Fibroblast of lung (primary cell): ENCODE data around the gene KANTR. TPM values are rescaled to one million over a fixed set of nuclear protein-coding genes. Genes with fewer than 3 reads are reported as not detected.

Source experiments
- DNase-seq, 2 donors: peaks; one replicate each; pipeline versions ENCODE4 v3.0.0 to v3.0.0-alpha.2; 2010; ENCODE audit warnings: low read depth in 2 of 2
- H2AFZ ChIP-seq: 2 replicates; pipeline ENCODE4 v1.5.1; 2012; ENCODE audit warnings: low read length, control low read depth, inconsistent platforms
- H3K27ac ChIP-seq: 2 replicates; pipeline ENCODE4 v1.5.1; 2011; ENCODE audit warnings: low read length, control low read depth; ENCODE audit not compliant: insufficient read depth
- H3K27me3 ChIP-seq: 2 replicates; pipeline ENCODE4 v1.5.1; 2011; ENCODE audit warnings: mild to moderate bottlenecking, low read length; ENCODE audit not compliant: control insufficient read depth, insufficient read depth
- H3K36me3 ChIP-seq: 2 replicates; pipeline ENCODE4 v1.5.1; 2011; ENCODE audit warnings: low read length; ENCODE audit not compliant: control insufficient read depth, insufficient read depth
- H3K4me1 ChIP-seq: 2 replicates; pipeline ENCODE4 v1.5.1; 2011; ENCODE audit warnings: low read length; ENCODE audit not compliant: control insufficient read depth, insufficient read depth; ENCODE audit errors: extremely low read depth
- H3K4me2 ChIP-seq: 2 replicates; pipeline ENCODE4 v1.5.1; 2011; ENCODE audit warnings: low read length, control low read depth; ENCODE audit not compliant: insufficient read depth; ENCODE audit errors: extremely low read depth
- H3K4me3 ChIP-seq, 4 experiments: fragments of 200-600 bp in 1 of 4; sonication (generic) in 1 of 4; replicated peaks in 1 of 4; 2 replicates each; pipeline ENCODE4 v1.5.1; 2011 to 2016; ENCODE audit warnings: low read length in 4 of 4, low read depth in 3 of 4, mild to moderate bottlenecking in 3 of 4, control low read depth in 2 of 4, inconsistent platforms in 1 of 4, mixed read lengths in 1 of 4; ENCODE audit not compliant: insufficient read depth in 1 of 4; ENCODE audit errors: control extremely low read depth in 1 of 4
- H3K79me2 ChIP-seq: 2 replicates; pipeline ENCODE4 v1.5.1; 2012; ENCODE audit warnings: mild to moderate bottlenecking, low read length, inconsistent platforms; ENCODE audit not compliant: control insufficient read depth, insufficient read depth
- H3K9ac ChIP-seq: 2 replicates; pipeline ENCODE4 v1.5.1; 2011; ENCODE audit warnings: mild to moderate bottlenecking, low read length, control low read depth; ENCODE audit not compliant: insufficient read depth
- H3K9me3 ChIP-seq: 2 replicates; pipeline ENCODE4 v1.5.1; 2012; ENCODE audit warnings: low read depth, low read length; ENCODE audit not compliant: control insufficient read depth, insufficient read depth
- H4K20me1 ChIP-seq: 2 replicates; pipeline ENCODE4 v1.5.1; 2011; ENCODE audit warnings: low read length; ENCODE audit not compliant: control insufficient read depth, insufficient read depth; ENCODE audit errors: extremely low read depth
- EZH2 ChIP-seq: IDR thresholded peaks from 2 replicates; pipeline ENCODE4 v1.5.1; 2012; ENCODE audit warnings: low read length, control low read depth, mild to moderate bottlenecking; ENCODE audit errors: missing control alignments
- polyA plus RNA-seq, 2 donors: library from polyadenylated mRNA; depleted of rRNA in 1 of 2; stranded (reverse) in 1 of 2; unstranded in 1 of 2; fragments of >200 nt; gene quantifications; 2 replicates each; pipeline ENCODE4 v1.2.1, GENCODE V29; 2011 to 2012; ENCODE audit warnings: missing spikeins in 1 of 2
- total RNA-seq: library from RNA; depleted of rRNA; stranded (reverse); fragments of >200 nt; gene quantifications from 2 replicates; pipeline ENCODE4 v1.2.1, GENCODE V29; 2014
- TF ChIP-seq, protein P1 (sequence below), 2 donors: IDR thresholded peaks in 1 of 2; conservative IDR thresholded peaks in 1 of 2; 1 replicate in 1 of 2; 2 replicates in 1 of 2; pipeline ENCODE4 v1.5.1; 2011 to 2012; ENCODE audit warnings: low read length in 2 of 2, control low read depth in 1 of 2, inconsistent platforms in 1 of 2, low read depth in 1 of 2, mild to moderate bottlenecking in 1 of 2

Gene KANTR
- total and polyA plus RNA-seq, 2 donors (not counting 1 experiment from before 2014, with no cell fraction given), result 2.4 to 7.1 TPM

DNA sequence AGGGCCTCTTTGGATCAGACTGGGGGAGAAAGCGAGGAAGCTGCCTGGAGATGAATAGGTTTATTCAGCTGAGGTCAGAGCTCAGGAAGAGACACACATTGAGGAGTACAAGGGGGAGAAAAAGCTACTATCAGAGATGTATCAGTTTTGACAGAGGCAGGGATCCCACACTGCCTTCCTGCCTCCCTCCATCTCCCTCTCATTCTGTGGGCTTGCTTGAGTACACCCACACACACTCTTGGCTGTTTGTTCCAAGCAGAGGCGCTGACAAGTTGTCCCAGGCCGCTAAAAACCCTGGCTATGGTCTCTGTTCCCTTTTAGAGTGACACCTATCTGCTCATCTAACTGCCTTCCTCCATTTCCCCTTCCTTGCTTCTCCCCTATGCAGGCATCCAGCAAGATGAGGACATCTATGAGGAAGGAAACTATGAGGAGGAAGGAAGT is 6.5 kb upstream of the KANTR start:
- TF ChIP-seq, protein P1, sequence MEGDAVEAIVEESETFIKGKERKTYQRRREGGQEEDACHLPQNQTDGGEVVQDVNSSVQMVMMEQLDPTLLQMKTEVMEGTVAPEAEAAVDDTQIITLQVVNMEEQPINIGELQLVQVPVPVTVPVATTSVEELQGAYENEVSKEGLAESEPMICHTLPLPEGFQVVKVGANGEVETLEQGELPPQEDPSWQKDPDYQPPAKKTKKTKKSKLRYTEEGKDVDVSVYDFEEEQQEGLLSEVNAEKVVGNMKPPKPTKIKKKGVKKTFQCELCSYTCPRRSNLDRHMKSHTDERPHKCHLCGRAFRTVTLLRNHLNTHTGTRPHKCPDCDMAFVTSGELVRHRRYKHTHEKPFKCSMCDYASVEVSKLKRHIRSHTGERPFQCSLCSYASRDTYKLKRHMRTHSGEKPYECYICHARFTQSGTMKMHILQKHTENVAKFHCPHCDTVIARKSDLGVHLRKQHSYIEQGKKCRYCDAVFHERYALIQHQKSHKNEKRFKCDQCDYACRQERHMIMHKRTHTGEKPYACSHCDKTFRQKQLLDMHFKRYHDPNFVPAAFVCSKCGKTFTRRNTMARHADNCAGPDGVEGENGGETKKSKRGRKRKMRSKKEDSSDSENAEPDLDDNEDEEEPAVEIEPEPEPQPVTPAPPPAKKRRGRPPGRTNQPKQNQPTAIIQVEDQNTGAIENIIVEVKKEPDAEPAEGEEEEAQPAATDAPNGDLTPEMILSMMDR (conservative IDR thresholded peaks at IDR 0.05 in 1 of 2, IDR thresholded peaks at IDR 0.05 in 1 of 2; ENCODE audit: low read depth in 1 of 2, low read length in 2 of 2), result no peak
- no peak for TF ChIP-seq EZH2
- H2AFZ ChIP-seq, result no peak overlapping the region
- H3K4me3 ChIP-seq, result no peak overlapping the region
- no peaks in the 10 kb centered on the region for H3K79me2 ChIP-seq
- no peaks in the 10 kb centered on the region for H3K27me3 ChIP-seq
- peaks cover 10% of the 10 kb centered on the region for H3K36me3 ChIP-seq
- no peak overlapping the region for H3K27ac ChIP-seq
- no peaks in the 10 kb centered on the region for H3K9me3 ChIP-seq
- H4K20me1 ChIP-seq, result peaks cover 2% of the 10 kb centered on the region
- peaks cover 4% of the 10 kb centered on the region for H3K4me1 ChIP-seq
- no peak overlapping the region for H3K9ac ChIP-seq
- no peak overlapping the region for H3K4me2 ChIP-seq
- DNase-seq, result no peak

DNA sequence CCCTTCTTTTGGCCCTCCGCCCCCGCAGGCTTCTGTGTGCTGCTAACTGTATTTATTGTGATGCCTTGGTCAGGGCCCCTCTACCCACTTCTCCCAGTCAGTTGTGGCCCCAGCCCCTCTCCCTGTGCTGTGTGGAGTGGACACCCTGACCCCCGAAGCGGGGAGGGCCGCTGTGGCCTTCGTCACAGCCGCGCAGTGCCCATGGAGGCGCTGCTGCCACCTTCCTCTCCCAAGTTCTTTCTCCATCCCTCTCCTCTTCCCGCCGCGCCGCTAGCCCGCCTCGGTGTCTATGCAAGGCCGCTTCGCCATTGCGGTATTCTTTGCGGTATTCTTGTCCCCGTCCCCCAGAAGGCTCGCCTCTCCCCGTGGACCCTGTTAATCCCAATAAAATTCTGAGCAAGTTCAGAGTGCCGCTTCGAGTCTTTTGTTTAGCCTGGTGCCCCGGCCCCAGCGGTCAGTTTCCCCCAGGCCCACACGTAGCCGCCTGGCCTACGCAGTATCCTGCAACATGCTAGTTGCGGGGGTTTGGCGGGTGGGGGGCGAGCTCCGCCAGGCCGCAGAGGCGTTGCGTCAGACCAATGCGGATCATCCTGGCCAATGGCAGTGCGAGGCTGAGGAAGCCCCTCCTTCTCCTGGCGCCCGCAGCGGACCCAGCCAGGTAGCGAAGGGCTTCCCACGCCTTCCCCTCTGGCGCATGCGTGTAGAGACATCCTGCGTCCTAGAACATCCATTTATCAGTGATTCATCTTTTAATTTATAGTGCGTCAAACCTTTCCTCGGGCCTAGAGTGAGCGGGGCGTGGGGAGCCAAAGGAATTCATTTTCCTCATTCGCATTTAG is 5.6 kb upstream of the KANTR start:
- peak overlapping the region; percentile 60 for H3K4me2 ChIP-seq
- H3K27ac ChIP-seq, result peak overlapping the region; percentile 53
- no peak overlapping the region for H3K9ac ChIP-seq
- DNase-seq, result peak; percentile 74 to 85
- H3K36me3 ChIP-seq, result peaks cover 10% of the 10 kb centered on the region
- TF ChIP-seq, protein P1 (conservative IDR thresholded peaks at IDR 0.05 in 1 of 2, IDR thresholded peaks at IDR 0.05 in 1 of 2; ENCODE audit: low read depth in 1 of 2, low read length in 2 of 2), result no peak
- peaks cover 2% of the 10 kb centered on the region for H4K20me1 ChIP-seq
- H3K9me3 ChIP-seq, result no peaks in the 10 kb centered on the region
- H3K4me3 ChIP-seq, result peak overlapping the region; percentile 15 to 72 (median 42)
- no peaks in the 10 kb centered on the region for H3K27me3 ChIP-seq
- H3K79me2 ChIP-seq, result no peaks in the 10 kb centered on the region
- peaks cover 4% of the 10 kb centered on the region for H3K4me1 ChIP-seq
- no peak overlapping the region for H2AFZ ChIP-seq

DNA sequence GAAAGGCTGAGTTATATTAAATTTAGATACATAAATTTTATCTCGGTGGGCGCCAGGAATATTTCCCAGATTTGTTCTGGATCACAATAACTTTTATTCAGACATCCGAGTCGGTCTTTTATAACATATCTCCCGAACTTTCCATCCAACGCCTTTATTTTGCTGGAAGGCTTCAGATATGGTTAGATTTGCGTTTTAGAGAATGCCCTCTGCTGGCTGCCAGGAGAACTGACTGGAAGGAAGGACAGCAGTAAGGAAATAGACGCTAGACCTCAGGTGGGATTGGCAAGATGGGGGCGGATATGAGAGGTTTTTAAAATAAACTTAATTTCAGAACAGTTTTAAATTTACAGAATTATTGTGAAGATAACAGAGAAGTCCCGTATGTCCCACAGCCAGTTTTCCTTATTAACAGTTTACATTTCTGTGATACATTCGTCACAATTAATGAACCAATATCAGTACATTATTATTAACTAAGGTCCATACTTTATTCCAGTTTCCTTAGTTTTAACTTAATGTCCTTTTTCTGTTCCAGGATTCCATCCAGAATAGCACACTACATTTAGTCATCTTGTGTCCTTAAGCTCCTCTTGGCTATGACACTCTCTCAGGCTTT is 4.6 kb upstream of the KANTR start:
- Histone ChIP-seq H3K4me3 (peak overlapping the region; percentile 15 to 72 (median 42)), H2AFZ (no peak overlapping the region), H3K9me3 (no peaks in the 10 kb centered on the region), H3K4me2 (peak overlapping the region; percentile 60), H3K36me3 (peaks cover 8% of the 10 kb centered on the region), H4K20me1 (peaks cover 2% of the 10 kb centered on the region), H3K27ac (peak overlapping the region; percentile 53), H3K4me1 (no peaks in the 10 kb centered on the region), H3K27me3 (no peaks in the 10 kb centered on the region), H3K79me2 (no peaks in the 10 kb centered on the region), H3K9ac (no peak overlapping the region)
- TF ChIP-seq EZH2, result no peak
- TF ChIP-seq, protein P1 (conservative IDR thresholded peaks at IDR 0.05 in 1 of 2, IDR thresholded peaks at IDR 0.05 in 1 of 2; ENCODE audit: low read depth in 1 of 2, low read length in 2 of 2), result peak; percentile 72 to 79
- peak; percentile 58 to 67 for DNase-seq
